GM19438 (cell line): ENCODE results near the gene IDH3B.

Experiments
- ATAC-seq: cut with Tn5 transposase; IDR thresholded peaks from one replicate; pipeline ENCODE4 v1.9.1; 2021; ENCODE audit warnings: low read depth; ENCODE audit not compliant: unreplicated experiment

IDH3B gene

GRCh38 chr20:2658414-2659354 is 5.3 kb downstream of the IDH3B start:
- no peak for ATAC-seq

- no peak for ATAC-seq
Observed at GRCh38 chr20:2657674-2658073, 6.3 kb downstream of the IDH3B start.

- ATAC-seq: no peak
Observed at GRCh38 chr20:2657241-2657640, 6.8 kb downstream of the IDH3B start.

- ATAC-seq: no peak
Observed at GRCh38 chr20:2656471-2657117, 7.4 kb downstream of the IDH3B start.

GRCh38 chr20:2655331-2656116 is 8.5 kb downstream of the IDH3B start:
- ATAC-seq: no peak

- ATAC-seq: no peak
Observed at GRCh38 chr20:2654831-2655230, 9.2 kb downstream of the IDH3B start.

GRCh38 chr20:2654384-2654822 is 9.6 kb downstream of the IDH3B start:
- no peak for ATAC-seq

- no peak for ATAC-seq
Observed at GRCh38 chr20:2653556-2654383, 10.2 kb downstream of the IDH3B start.

- ATAC-seq: peak; percentile 51
Observed at GRCh38 chr20:2652724-2653555, 11.1 kb downstream of the IDH3B start.

- ATAC-seq: peak; percentile 78
Observed at GRCh38 chr20:2651772-2652723, 12.0 kb downstream of the IDH3B start, which contains the start of gene NOP56. Gene NOP56, plus strand, starts transcription at chr20:2652632. Its CDS starts 29 bp downstream, at chr20:2652661.

GRCh38 chr20:2643708-2644107 is 20.3 kb downstream of the IDH3B start:
- no peak for ATAC-seq

GRCh38 chr20:2640899-2641298 is 23.1 kb downstream of the IDH3B start:
- ATAC-seq: no peak

GRCh38 chr20:2640260-2640659 is 23.8 kb downstream of the IDH3B start:
- no peak for ATAC-seq

- ATAC-seq: no peak
Observed at GRCh38 chr20:2637246-2637645, 26.8 kb downstream of the IDH3B start.

- ATAC-seq: no peak
Observed at GRCh38 chr20:2633381-2633780, 30.6 kb downstream of the IDH3B start.

- no peak for ATAC-seq
Observed at GRCh38 chr20:2631228-2631627, 32.8 kb downstream of the IDH3B start.

- no peak for ATAC-seq
Observed at GRCh38 chr20:2626853-2627541, 37.0 kb downstream of the IDH3B start.
